HCT116 (cell line): ENCODE data around the gene ELAVL2. TPM values are rescaled to one million over a fixed set of nuclear protein-coding genes. Genes with fewer than 3 reads are reported as not detected.

Source experiments
- ATAC-seq: fragments of 200-7000 bp; cut with Tn5 transposase; 2 replicates; pipeline ENCODE4 v1.9.1; 2020; ENCODE audit warnings: mild to moderate bottlenecking, moderate library complexity
- BruUV-seq: library from RNA; stranded (reverse); fragments of 400-500 nt; replicated peaks from 2 replicates; lab custom pipeline; 2021; lab: Mats Ljungman, UMichigan
- CTCF ChIA-PET: fragments of 300-600 bp; sonication (Branson Sonifier 250); formaldehyde crosslinking; loops from one replicate; lab custom pipeline; 2021; ENCODE audit warnings: antibody characterized with exemption; lab: Charles Lee
- POLR2A ChIA-PET: fragments of 300-600, 350-600 bp; sonication (Branson Sonifier 250); formaldehyde crosslinking; loops from one replicate; lab custom pipeline; 2021; ENCODE audit warnings: antibody characterized with exemption; lab: Charles Lee
- RAD21 ChIA-PET, 2 experiments: fragments of 300-600 bp; sonication (Branson Sonifier 250); formaldehyde crosslinking; loops; one replicate each; lab custom pipeline; 2023; ENCODE audit warnings: low total read pairs in 2 of 2; ENCODE audit not compliant: uncharacterized antibody in 2 of 2, unreplicated experiment in 2 of 2, low non-redundant PET in 1 of 2; lab: Charles Lee
- DNase-seq: peaks from one replicate; pipeline ENCODE4 v3.0.0-alpha.2; 2010; ENCODE audit warnings: low read depth, low spot score
- H2AFZ ChIP-seq: fragments of 200-600 bp; shearing (Covaris generic), sonication (generic); 2 replicates; pipeline ENCODE4 v1.6.1; 2017; ENCODE audit warnings: low read depth, mixed run types, mixed read lengths, antibody characterized with exemption, low read length; ENCODE audit not compliant: poor library complexity, severe bottlenecking
- H3K27ac ChIP-seq: 2 replicates; pipeline ENCODE4 v1.5.1; 2012; ENCODE audit warnings: low read depth, low read length
- H3K27me3 ChIP-seq: fragments of 200-600 bp; sonication (generic); 2 replicates; pipeline ENCODE4 v1.6.1; 2016; ENCODE audit warnings: mixed run types, low read length, mixed read lengths; ENCODE audit not compliant: insufficient read depth
- H3K36me3 ChIP-seq, 2 experiments: fragments of 200-500 bp in 1 of 2; fragments of 200-600 bp in 1 of 2; sonication (Bioruptor generic) in 1 of 2; sonication (generic) in 1 of 2; 2 replicates each; pipeline versions ENCODE4 v1.5.1 to v1.6.1; 2014 to 2016; ENCODE audit warnings: low read length in 2 of 2, inconsistent platforms in 1 of 2, mixed read lengths in 1 of 2, mixed run types in 1 of 2; ENCODE audit not compliant: insufficient read depth in 2 of 2, control insufficient read depth in 1 of 2
- H3K4me1 ChIP-seq, 2 experiments: fragments of 200-600 bp in 1 of 2; sonication (generic) in 1 of 2; 2 replicates each; pipeline versions ENCODE4 v1.5.1 to v1.6.1; 2012 to 2017; ENCODE audit warnings: low read length in 2 of 2, inconsistent platforms in 1 of 2, mild to moderate bottlenecking in 1 of 2, mixed read lengths in 1 of 2, mixed run types in 1 of 2, moderate library complexity in 1 of 2; ENCODE audit not compliant: insufficient read depth in 2 of 2, control insufficient read depth in 1 of 2
- H3K4me2 ChIP-seq: fragments of 200-600 bp; sonication (generic); 2 replicates; pipeline ENCODE4 v1.6.1; 2017; ENCODE audit warnings: mixed run types, low read length, mixed read lengths
- H3K4me3 ChIP-seq, 2 experiments: fragments of 200-600 bp in 1 of 2; sonication (generic) in 1 of 2; replicated peaks in 1 of 2; 2 replicates each; pipeline ENCODE4 v1.5.1; 2011 to 2016; ENCODE audit warnings: low read length in 2 of 2, control low read depth in 1 of 2, low read depth in 1 of 2, mild to moderate bottlenecking in 1 of 2, mixed read lengths in 1 of 2, mixed run types in 1 of 2
- H3K79me2 ChIP-seq: fragments of 200-600 bp; sonication (generic); 2 replicates; pipeline ENCODE4 v1.6.1; 2017; ENCODE audit warnings: mild to moderate bottlenecking, mixed run types, low read length, moderate library complexity, mixed read lengths; ENCODE audit not compliant: insufficient read depth
- H3K9ac ChIP-seq: fragments of 200-600 bp; sonication (generic); 2 replicates; pipeline ENCODE4 v1.6.1; 2016; ENCODE audit warnings: low read length, mixed read lengths
- H3K9me2 ChIP-seq: fragments of 200-600 bp; sonication (generic), shearing (Covaris generic); 2 replicates; pipeline ENCODE4 v1.6.1; 2017; ENCODE audit warnings: mixed run types, mild to moderate bottlenecking, moderate library complexity; ENCODE audit not compliant: insufficient read depth
- H3K9me3 ChIP-seq, 2 experiments: fragments of 200-500 bp in 1 of 2; fragments of 200-600 bp in 1 of 2; sonication (Bioruptor generic) in 1 of 2; sonication (generic) in 1 of 2; 2 replicates each; pipeline ENCODE4 v1.6.1; 2014 to 2017; ENCODE audit warnings: low read length in 2 of 2, mixed read lengths in 2 of 2, inconsistent platforms in 1 of 2, low read depth in 1 of 2, mild to moderate bottlenecking in 1 of 2, mixed run types in 1 of 2, moderate library complexity in 1 of 2; ENCODE audit not compliant: control insufficient read depth in 1 of 2, insufficient read depth in 1 of 2
- H4K20me1 ChIP-seq: fragments of 200-600 bp; sonication (generic), shearing (Covaris generic); 2 replicates; pipeline ENCODE4 v1.6.1; 2017; ENCODE audit warnings: mixed run types, mild to moderate bottlenecking, moderate library complexity; ENCODE audit not compliant: insufficient read depth
- ATF3 ChIP-seq: IDR thresholded peaks from 2 replicates; pipeline ENCODE4 v1.6.1; 2012
- CEBPB ChIP-seq: IDR thresholded peaks from 2 replicates; pipeline ENCODE4 v1.6.1; 2012; ENCODE audit warnings: low read depth
- CTCF ChIP-seq, 3 experiments: fragments of 200-600 bp in 1 of 3; sonication (generic) in 1 of 3; IDR thresholded peaks in 2 of 3; conservative IDR thresholded peaks in 1 of 3; 2 replicates each; pipeline ENCODE4 v1.5.1; 2012 to 2017; ENCODE audit warnings: low read depth in 2 of 3, low read length in 2 of 3, antibody characterized with exemption in 1 of 3, borderline replicate concordance in 1 of 3, control low read depth in 1 of 3, mild to moderate bottlenecking in 1 of 3, mixed read lengths in 1 of 3, mixed run types in 1 of 3, moderate library complexity in 1 of 3; ENCODE audit not compliant: insufficient read depth in 1 of 3
- EGR1 ChIP-seq: IDR thresholded peaks from 2 replicates; pipeline ENCODE4 v1.6.1; 2012; ENCODE audit warnings: low read depth
- ELF1 ChIP-seq: IDR thresholded peaks from 2 replicates; pipeline ENCODE4 v1.6.1; 2012; ENCODE audit warnings: low read depth, borderline replicate concordance
- EZH2 ChIP-seq: fragments of 200-600 bp; sonication (generic); IDR thresholded peaks from 2 replicates; pipeline ENCODE4 v1.6.1; 2017; ENCODE audit warnings: antibody characterized with exemption, mixed run types
- EZH2phosphoT487 ChIP-seq: fragments of 200-600 bp; IDR thresholded peaks from 2 replicates; pipeline ENCODE4 v1.6.1; 2018; ENCODE audit warnings: antibody characterized with exemption, borderline replicate concordance
- FOSL1 ChIP-seq: IDR thresholded peaks from 2 replicates; pipeline ENCODE4 v1.6.1; 2012; ENCODE audit warnings: low read depth
- JUND ChIP-seq: IDR thresholded peaks from 2 replicates; pipeline ENCODE4 v1.6.1; 2012
- MAX ChIP-seq: IDR thresholded peaks from 2 replicates; pipeline ENCODE4 v1.6.1; 2012
- POLR2A ChIP-seq: IDR thresholded peaks from 2 replicates; pipeline ENCODE4 v1.7.0; 2011; ENCODE audit warnings: borderline replicate concordance; ENCODE audit not compliant: insufficient read depth, insufficient read length; ENCODE audit errors: extremely low read depth
- RAD21 ChIP-seq: IDR thresholded peaks from 2 replicates; pipeline ENCODE4 v1.6.1; 2012; ENCODE audit warnings: low read depth, mild to moderate bottlenecking
- SP1 ChIP-seq: IDR thresholded peaks from 2 replicates; pipeline ENCODE4 v1.6.1; 2012; ENCODE audit warnings: low read depth
- SRF ChIP-seq: IDR thresholded peaks from 2 replicates; pipeline ENCODE4 v1.6.1; 2012; ENCODE audit warnings: low read depth
- TCF7L2 ChIP-seq: IDR thresholded peaks from 2 replicates; pipeline ENCODE4 v1.7.0; 2011; ENCODE audit warnings: borderline replicate concordance, inconsistent platforms; ENCODE audit not compliant: insufficient read depth, insufficient read length; ENCODE audit errors: extremely low read depth
- intact Hi-C: fragments of 100-400 bp; cut with micrococcal nuclease; formaldehyde crosslinking; loops from 2 replicates; pipeline ENCODE4 v1.10.0; 2022
- total RNA-seq: library from RNA; stranded (reverse); gene quantifications from one replicate; pipeline ENCODE4 v1.2.1, GENCODE V29; 2021; ENCODE audit not compliant: unreplicated experiment

ELAVL2 gene
- total RNA-seq, 1 experiment from 2014 or later = not detected

GRCh38 chr9:23771746-23772384 lies 54.2 kb downstream of the ELAVL2 start:
- Histone ChIP-seq H3K9me2 (no peaks in the 10 kb centered on the region), H4K20me1 (no peaks in the 10 kb centered on the region), H3K79me2 (no peaks in the 10 kb centered on the region), H2AFZ (no peak overlapping the region), H3K36me3 (no peaks in the 10 kb centered on the region), H3K27me3 (no peaks in the 10 kb centered on the region), H3K4me3 (no peak overlapping the region), H3K4me2 (no peak overlapping the region), H3K9me3 (peaks cover 6 to 26% of the 10 kb centered on the region in 2 experiments; a peak in 2 of 4 replicates), H3K9ac (no peak overlapping the region), H3K27ac (no peak overlapping the region), H3K4me1 (no peaks in the 10 kb centered on the region)
- DNase-seq (no peak), ATAC-seq (no peak)
- ChIA-PET CTCF (no interaction called here), POLR2A (no interaction called here), RAD21 (no interaction called here)
- TF ChIP-seq EZH2 (no peak), JUND (no peak), EZH2phosphoT487 (no peak)
- intact Hi-C loops = no loop called here
- no TSS peak for BruUV-seq

- Histone ChIP-seq H3K9me2 (no peaks in the 10 kb centered on the region), H3K27me3 (no peaks in the 10 kb centered on the region), H4K20me1 (no peaks in the 10 kb centered on the region), H2AFZ (no peak overlapping the region), H3K9me3 (peaks cover 0 to 32% of the 10 kb centered on the region in 2 experiments; a peak in 2 of 4 replicates), H3K4me1 (no peaks in the 10 kb centered on the region), H3K9ac (no peak overlapping the region), H3K4me3 (no peak overlapping the region), H3K36me3 (no peaks in the 10 kb centered on the region), H3K79me2 (no peaks in the 10 kb centered on the region), H3K27ac (no peak overlapping the region), H3K4me2 (no peak overlapping the region)
- RAD21 ChIA-PET = no interaction called here
- POLR2A ChIA-PET = no interaction called here
- intact Hi-C loops = no loop called here
- ATAC-seq (no peak), DNase-seq (no peak)
- CTCF ChIA-PET = no interaction called here
- no TSS peak for BruUV-seq
- TF ChIP-seq CTCF (IDR thresholded peaks at IDR 0.05 in 2 of 3, conservative IDR thresholded peaks at IDR 0.05 in 1 of 3; ENCODE audit: borderline replicate concordance in 1 of 3, insufficient read depth in 1 of 3, low read depth in 2 of 3, low read length in 2 of 3) = no peak
- no peak for TF ChIP-seq SRF
- TF ChIP-seq RAD21 = no peak
- TF ChIP-seq FOSL1 = no peak
- TF ChIP-seq MAX = no peak
- TF ChIP-seq SP1 = no peak
- no peak for TF ChIP-seq ELF1
- TF ChIP-seq POLR2A = no peak
- no peak for TF ChIP-seq EGR1
- TF ChIP-seq ATF3 = no peak
- TF ChIP-seq CEBPB = no peak
- no peak for TF ChIP-seq EZH2phosphoT487
- no peak for TF ChIP-seq TCF7L2
Measured at GRCh38 chr9:23769307-23769935, 56.6 kb downstream of the ELAVL2 start.
